Measurements from ENCODE around the gene UBL5.

The UBL5 gene

DNA sequence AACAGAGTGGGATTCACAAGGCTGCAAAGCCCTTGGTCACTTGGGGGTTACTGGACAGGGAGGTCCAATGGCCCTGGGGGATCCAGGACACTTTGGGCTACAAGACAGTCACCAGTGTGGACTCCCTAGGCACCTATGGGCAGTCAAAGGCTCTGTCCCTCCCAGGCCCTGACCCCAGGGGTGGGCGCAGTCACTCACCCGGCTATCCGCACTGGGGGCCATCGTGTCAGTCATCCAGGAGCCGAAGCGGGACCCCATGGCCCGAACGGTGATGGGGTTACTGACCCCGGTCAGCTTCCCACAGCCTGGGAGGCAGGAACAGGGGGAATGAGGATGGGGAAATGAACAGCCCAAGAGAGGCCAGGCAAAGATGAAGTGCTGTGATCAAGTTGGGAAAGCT, 28.9 kb downstream of the UBL5 start:
- no peak for DNase-seq

DNA sequence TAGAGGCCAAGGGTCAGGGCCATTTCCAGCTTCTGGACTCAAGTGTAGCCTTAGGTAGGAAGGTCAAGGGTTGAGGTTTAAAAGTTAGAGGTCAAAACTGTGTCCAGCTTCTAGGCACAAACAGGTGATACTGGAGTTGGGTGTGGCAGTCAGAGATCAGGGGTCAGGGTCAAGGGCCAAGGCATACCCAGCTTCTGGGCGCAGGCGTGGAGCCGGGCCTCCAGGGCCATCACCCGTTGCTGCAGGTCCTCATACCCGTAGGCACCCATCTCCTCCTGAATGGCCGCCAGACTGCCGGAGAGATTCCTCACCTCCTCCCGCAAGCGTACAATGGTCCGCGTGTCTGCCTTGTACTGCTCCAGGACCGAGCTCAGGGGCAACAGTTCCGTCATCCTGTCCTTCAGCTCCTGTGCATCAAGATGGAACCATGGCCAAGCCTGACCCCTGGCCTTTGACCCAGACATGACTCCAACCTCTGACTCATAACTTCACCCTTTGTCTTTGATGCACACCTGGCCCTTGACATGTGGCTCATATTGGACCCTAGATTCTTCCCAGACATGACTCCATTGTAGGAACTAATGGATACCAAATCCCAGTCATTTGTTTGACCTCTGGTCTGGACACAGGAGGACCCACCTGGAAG, 29.5 kb downstream of the UBL5 start:
- DNase-seq = no peak

DNA sequence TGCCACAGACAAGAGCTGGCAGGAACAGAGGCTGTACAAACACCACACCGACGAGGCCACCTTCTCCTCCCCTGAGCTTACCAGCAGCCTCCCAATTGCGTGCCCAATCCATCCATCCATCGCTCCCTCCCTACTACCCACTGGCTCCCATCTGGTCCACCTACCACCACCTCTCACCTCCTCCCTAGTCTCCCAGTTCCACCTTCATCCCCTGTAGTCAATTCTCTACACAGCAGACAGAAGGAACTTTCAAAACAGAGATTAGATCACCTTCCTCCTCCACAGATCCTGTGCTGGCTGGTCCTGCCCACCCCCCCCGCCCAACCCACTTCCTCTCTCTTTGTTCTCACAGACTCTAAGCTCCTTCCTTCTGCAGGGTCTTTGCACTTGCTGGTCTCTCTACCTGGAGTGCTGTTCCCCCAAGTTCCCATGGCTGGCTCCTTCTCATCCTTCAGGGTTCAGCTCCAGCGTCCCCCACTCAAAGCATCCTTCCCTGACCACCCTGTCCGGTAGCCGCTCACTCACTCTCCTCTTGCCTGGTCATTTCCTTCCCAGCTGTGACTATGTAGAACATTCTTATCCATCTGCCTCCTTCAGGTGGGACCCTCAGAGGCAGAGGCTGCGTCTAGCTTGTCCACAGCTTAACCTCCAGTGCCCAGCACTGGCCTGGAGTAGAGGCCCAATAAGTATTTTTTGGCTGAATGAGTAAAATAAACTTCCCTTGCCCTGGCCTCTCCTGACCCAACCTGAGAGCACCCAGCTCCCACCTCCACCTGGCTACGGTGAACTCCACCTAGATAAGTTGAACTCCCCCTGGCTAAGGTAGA, 30.4 kb downstream of the UBL5 start:
- DNase-seq = peak; percentile 12

DNA sequence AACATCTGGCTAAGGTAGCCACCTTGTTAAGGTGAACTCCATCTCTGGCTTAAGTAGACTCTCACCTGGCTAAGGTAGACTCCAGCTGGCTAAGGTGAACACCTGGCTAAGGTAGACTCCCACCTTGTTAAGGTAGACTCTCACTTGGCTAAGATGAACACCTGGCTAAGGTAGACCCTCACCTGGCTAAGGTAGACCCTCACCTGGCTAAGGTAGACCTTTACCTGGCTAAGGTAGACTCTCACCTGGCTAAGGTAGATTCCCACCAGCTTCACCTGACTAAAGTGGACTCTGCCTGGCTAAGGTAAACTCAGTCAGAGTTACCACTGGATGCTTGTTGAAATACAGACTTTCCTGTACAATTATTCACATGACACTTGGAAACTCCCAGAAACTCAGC, 31.0 kb downstream of the UBL5 start:
- DNase-seq = no peak

DNA sequence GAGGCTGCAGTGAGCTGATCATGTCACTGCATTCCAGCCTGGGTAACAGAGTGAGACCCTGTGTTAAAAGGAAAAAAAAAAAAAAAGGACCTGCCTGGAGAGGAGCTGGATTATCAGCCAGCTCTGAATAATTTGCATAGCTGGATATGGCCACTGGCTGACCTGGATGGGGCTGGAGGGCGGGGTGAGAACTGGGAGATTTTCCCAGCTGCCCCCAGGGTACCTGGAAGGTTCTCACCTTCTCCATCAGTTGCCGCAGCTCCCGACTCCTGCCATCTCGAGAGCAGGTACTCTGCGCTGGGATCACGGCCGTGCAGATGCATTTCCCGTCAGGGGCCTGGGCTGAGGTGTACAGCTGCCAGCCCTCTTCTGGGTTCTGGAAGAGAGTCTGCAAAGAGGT, 32.7 kb downstream of the UBL5 start:
- DNase-seq = no peak

DNA sequence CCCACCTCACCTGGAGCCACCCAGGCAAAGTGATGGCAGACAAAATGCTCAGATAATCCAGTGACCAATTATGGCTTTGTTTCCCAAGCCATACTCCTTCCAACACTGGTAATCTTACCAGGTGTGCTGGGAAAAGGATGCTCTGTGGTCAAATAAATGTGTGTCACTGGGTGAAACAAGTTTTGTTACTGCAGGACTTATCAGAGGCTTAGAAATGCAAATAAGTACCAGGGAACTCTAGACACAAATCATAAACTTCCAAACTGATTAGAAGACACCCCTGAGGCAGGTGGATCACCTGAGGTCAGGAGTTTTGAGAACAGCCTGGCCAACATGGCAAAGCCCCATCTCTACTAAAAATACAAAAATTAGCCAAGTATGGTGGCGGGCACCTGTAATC, 33.8 kb downstream of the UBL5 start:
- no peak for DNase-seq

DNA sequence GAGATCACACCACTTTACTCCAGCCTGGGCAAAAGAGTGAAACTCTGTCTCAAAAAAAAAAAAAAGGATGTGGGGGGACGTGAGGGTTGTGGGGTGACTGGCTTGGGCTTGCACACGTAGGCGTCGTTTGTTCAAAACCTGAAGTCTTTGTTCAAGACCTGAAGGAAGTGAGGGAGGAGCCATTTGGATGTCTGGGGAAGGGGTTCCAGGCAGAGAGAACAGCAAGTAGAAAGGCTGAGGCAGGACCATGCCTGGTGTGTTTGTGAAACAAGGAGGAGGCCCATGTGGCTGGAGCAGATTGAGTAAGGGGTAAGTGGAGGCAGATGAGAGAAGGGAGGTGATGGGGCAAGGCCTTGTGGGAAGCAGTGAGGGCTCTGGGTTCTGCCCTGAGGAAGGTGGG, 35.2 kb downstream of the UBL5 start:
- no peak for DNase-seq

DNA sequence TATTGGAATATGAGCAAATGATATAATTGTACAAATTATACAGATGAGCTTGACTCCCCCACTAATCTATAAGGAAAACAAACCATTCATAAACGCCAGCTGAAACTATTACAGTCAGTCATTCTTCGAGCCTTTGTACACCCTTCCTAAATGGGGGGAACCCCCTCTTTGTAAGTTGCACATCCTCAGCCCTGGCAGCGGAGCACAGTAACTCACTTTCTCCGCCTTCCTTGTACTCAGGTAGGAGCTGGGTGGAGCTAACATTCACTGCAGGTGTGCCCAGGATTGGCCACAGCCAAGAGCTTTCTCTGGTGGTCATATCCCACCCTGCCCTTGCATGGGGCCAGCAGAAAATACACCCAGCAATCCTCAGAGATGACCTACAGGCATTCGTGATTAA, 36.0 kb downstream of the UBL5 start:
- DNase-seq = no peak

DNA sequence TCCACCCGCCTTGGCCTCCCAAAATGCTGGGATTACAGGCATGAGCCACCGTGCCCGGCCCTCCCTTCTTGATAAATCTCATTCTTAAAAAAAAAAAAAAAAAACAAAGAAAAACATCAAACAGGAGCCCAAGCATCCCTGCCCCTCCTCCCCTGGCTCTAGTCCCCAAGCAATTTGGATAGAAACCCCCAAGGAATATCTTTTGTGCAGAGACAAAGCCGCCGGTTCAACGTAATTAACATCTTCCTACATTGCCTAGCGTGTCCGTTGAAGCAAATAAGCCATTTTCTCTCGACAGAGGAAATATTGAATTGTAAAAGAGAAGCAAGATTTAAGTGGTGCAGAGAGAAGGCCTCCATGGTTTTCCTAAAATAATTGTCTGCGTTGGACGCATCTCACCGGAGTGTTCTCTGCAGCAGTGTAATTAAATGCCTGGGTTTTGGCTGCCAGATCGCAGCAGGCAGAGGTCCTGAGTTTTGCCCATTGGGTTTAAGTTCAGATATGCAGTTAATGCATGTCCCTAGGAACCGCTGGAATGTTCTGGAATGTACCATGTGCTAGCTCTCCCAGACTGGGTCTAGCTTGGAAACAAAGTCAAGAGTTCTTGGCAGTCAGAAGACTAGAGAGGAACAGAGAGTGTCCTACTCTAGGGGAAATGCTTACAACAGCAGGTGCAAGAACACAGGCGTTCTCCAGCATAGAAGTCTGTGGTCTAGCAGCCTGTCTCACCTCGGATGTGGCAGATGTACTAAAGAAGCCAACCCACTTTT, 38.2 kb downstream of the UBL5 start:
- no peak for DNase-seq

DNA sequence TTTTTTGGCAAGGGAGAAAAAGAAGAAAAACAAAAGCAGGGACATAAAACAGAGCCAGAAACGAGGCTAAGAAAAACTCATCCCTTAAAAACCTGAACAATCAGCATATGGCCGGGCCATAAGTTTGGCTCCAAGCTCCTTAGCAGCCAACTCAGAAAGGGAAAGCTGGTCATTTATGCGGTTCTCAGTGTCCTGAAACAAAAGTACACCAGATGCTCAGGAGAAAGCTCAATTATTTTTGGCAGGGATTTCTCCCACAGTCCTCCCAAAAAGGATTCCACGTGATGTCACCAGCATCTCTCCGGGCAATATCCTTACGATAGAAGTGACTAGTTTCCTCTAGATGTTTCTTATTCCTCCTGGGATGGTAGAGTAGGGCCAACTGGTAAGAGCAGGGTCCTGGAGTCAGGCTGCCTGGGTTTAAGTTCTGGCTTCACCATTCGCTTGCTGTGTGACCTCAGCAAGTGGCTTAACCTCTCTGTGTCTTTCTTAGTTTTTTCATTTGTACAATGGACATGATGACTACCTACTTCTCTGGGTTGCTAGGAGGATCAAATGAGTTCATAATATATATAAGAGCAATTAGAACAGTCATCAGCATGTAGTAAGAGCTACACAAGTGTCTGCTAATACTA, 41.4 kb downstream of the UBL5 start:
- DNase-seq = no peak

DNA sequence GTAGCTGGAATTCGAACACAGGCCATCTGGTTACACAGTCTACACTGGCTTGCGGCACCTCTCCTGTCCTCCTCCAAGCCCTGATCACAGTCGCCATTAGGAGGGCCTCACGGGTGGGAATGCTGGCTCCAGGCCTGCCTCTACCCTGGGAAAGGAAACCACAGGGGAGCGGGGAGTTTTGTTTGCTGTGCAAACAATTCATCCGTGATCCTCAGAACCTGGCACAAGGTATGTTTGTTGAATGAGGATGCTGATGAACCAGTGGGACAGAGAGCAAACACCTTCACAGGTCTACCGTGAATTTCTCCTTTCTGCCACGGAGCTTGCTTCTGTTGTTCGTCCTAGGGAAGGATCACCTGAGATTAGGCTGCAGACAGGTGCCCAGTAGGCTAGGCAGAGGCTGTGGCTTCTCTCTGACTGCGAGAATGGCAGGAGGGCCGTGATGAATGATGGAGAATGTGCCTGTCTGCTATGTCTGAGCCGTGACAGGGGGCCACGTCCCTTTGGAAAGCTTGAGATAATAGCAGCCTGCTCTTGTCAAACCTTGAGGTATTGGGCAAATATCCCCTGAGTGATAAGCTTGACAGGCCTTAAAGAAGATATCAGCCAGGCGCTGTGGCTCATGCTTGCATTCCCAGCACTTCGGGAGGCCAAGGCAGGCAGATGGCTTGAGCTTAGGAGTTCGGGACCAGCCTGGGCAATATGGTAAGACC, 44.1 kb downstream of the UBL5 start:
- DNase-seq = no peak

DNA sequence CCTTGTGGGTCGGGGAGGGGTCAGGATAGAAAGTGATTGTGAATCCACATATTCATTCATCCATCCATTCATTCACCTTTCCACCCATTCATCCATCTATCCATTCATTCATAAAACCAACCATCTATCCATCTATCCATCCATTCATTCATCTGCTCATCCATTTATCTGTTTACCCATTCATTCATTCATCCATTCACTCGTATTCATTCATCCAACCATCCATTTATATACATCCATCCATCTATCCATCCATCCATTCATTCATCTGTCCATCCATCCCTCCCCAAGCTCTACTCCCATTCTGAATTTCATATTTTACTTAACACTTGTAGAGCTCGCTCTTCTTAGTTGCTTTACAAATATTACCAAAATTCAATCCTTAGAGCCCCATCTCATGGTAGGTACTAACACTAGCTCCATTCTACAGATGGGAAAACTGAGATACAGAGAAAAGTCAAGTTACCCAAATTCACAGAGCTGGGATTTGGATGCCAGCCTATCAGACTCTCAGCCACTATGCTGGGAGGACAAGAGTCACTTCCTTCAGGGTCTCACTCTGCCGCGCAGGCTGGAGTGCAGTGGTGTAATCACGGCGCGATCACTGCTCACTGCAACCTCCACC, 45.0 kb downstream of the UBL5 start:
- no peak for DNase-seq

DNA sequence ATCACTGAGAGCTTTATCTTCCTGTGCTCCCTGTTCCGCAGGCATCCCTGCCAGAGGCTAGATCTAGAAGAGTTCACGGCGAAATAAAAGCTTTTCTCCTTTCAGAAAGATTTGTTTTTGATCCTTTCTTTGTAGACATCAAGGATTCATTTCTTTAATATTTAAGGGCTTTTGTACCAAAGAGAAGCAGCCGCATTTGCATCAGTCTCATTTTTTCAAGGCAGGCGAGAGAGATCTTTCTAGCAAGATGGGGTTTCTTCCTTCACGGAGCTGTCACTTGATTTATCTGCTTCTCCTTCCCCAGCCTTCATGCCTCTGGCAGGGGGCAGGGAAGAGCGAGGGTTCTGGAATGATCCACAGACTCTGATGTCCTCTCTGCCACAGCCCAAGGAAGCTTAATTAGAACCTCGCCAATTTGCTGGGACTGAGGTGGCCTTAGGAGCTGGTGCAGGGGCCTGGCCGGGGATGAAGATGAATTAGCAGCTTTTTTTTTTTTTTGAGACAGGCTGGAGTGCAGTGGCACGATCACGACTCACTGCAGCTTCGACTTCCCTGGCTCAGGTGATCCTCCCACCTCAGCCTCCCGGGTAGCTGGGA, 47.4 kb downstream of the UBL5 start:
- DNase-seq = no peak

DNA sequence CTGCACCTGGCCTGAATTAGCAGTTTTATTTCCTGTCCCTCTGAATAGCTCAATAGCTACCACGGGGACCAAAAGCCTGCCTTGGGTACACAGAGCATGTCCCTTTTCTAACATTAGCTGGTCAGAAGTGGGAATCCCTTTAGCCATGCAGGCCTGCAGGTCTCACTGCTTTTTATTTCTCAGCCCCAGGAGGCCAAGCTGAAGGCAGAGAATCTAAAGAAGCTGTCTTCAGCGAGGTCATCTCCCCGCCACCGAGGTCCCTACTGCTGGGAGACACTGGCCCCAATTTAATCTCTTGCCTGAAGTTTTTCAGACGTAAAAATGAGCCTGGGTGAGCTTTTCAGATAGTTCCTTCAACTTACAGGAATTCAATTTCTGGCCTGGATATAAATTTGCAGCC, 48.1 kb downstream of the UBL5 start:
- no peak for DNase-seq

DNA sequence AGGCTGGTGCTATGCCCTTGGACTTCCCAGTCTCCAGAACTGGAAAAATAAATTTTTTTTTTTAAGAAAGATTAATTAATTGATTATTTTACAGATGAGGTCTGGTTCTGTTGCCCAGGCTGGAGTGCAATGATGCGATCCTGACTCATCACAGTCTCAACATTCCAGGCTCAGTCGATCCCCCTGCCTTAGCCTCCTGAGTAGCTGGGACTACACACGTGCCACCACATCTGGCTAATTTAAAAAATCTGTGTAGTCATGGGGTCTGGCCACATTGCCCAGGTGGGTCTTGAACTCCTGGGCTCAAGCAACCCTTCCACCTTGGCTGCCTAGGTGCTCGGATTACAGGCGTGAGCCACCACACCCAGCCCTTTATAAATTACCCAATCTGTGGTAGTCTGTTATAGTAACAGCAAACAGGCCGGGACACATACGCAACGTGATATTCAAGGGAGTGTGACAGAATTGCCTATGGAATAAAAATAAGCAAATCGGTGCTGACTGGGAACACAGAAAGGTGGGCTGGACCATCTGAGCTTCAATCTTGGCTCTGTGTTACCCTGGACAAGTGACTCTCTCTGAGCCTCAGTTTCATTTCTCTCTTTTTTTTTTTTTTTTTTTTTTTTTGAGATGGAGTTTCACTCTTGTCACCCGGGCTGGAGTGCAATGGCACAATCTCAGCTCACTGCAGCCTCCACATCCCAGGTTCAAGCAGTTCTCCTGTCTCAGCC, 50.2 kb downstream of the UBL5 start:
- no peak for DNase-seq

DNA sequence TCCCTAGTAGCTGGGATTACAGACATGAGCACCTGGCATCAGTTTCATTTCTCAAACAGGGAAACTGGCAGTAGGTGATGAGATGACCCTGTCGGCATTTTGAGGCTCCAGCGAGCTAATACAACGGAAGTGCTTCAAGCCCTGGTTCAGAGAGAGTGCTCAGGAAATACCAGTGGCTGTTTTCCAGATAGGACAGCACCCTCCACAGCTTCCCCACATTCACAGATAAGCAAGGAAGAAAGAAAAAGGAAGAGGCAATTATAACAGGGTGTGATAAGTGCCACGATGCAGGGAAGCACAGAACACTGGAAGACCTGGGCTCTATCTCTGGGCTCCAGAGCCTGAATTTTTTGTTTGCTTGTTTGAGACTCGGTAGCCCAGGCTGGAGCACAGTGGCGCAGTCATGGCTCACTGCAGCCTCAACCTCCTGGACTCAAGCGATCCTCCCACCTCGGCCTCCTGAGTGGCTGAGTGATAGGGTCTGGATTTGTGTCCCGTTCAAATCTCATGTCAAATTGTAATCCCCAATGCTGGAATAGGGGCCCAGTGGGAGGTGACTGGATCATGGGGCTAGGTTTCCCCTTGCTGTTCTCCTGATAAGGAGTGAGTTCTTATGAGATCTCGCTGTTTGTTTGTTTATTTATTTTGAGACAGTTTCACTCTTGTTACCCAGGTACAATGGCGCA, 50.9 kb downstream of the UBL5 start:
- DNase-seq = no peak
